ENCODE results near the gene LDLRAD4. TPM values are rescaled to one million over a fixed set of nuclear protein-coding genes. Genes with fewer than 3 reads are reported as not detected.

The LDLRAD4 gene
- total and polyA plus RNA-seq, 8 donors = 14.1 to 26.6 (median 18.8) TPM

- Histone ChIP-seq H3K4me3 (no peak overlapping the region), H3K36me3 (no peaks in the 10 kb centered on the region), H3K4me1 (peaks cover 0 to 8% of the 10 kb centered on the region in 2 donors), H3K9me3 (no peaks in the 10 kb centered on the region), H3K27me3 (no peaks in the 10 kb centered on the region), H3K27ac (no peak overlapping the region)
- no peak for ATAC-seq
- DNase-seq = no peak
- intact Hi-C loops (cut with DNase I) = no loop called here
- no peak for TF ChIP-seq CTCF (IDR thresholded peaks at IDR 0.05)
Observed at GRCh38 chr18:13526519-13526918, 308.0 kb downstream of the LDLRAD4 start.

- no peak for TF ChIP-seq CTCF (IDR thresholded peaks at IDR 0.05)
- DNase-seq (no peak), ATAC-seq (no peak)
- H3K36me3 ChIP-seq = no peaks in the 10 kb centered on the region
- H3K27me3 ChIP-seq = no peaks in the 10 kb centered on the region
- H3K4me1 ChIP-seq = peaks cover 0 to 8% of the 10 kb centered on the region in 2 donors
- intact Hi-C loops (cut with DNase I) = no loop called here
- no peaks in the 10 kb centered on the region for H3K9me3 ChIP-seq
- no peak overlapping the region for H3K4me3 ChIP-seq
- H3K27ac ChIP-seq = no peak overlapping the region
Observed at GRCh38 chr18:13527256-13527655, 308.7 kb downstream of the LDLRAD4 start.

- DNase-seq (no peak), ATAC-seq (no peak)
- intact Hi-C loops (cut with DNase I) = no loop called here
- Histone ChIP-seq H3K27me3 (no peaks in the 10 kb centered on the region), H3K9me3 (no peaks in the 10 kb centered on the region), H3K4me1 (peaks cover 0 to 8% of the 10 kb centered on the region in 2 donors), H3K27ac (no peak overlapping the region), H3K4me3 (no peak overlapping the region), H3K36me3 (no peaks in the 10 kb centered on the region)
- TF ChIP-seq CTCF (IDR thresholded peaks at IDR 0.05) = no peak
Observed at GRCh38 chr18:13527730-13528129, 309.2 kb downstream of the LDLRAD4 start.

- intact Hi-C loops (cut with DNase I) = no loop called here
- Histone ChIP-seq H3K36me3 (no peaks in the 10 kb centered on the region), H3K9me3 (no peaks in the 10 kb centered on the region), H3K27me3 (no peaks in the 10 kb centered on the region), H3K4me1 (peaks cover 0 to 8% of the 10 kb centered on the region in 2 donors), H3K4me3 (no peak overlapping the region), H3K27ac (no peak overlapping the region)
- TF ChIP-seq CTCF (IDR thresholded peaks at IDR 0.05) = no peak
- DNase-seq (no peak), ATAC-seq (no peak)
Observed at GRCh38 chr18:13528739-13529392, 310.3 kb downstream of the LDLRAD4 start.

GRCh38 chr18:13530033-13530878, 311.7 kb downstream of the LDLRAD4 start:
- no peak for TF ChIP-seq CTCF (IDR thresholded peaks at IDR 0.05)
- no peaks in the 10 kb centered on the region for H3K36me3 ChIP-seq
- H3K4me1 ChIP-seq = peaks cover 0 to 8% of the 10 kb centered on the region in 2 donors
- ATAC-seq (no peak), DNase-seq (no peak)
- H3K4me3 ChIP-seq = no peak overlapping the region
- no peaks in the 10 kb centered on the region for H3K9me3 ChIP-seq
- no peak overlapping the region for H3K27ac ChIP-seq
- H3K27me3 ChIP-seq = no peaks in the 10 kb centered on the region
- intact Hi-C loops (cut with DNase I) = loop anchor here in 1 of 2 donors (5.0 kb wide), 1 partner anchor 313 kb away; the partner anchor contains the start of gene LDLRAD4
